ENCODE data around the gene DARS1. TPM values are rescaled to one million over a fixed set of nuclear protein-coding genes. Genes with fewer than 3 reads are reported as not detected.

The DARS1 gene
- total and polyA plus RNA-seq, 2 of the 13 experiments (the other 11 are each of a cell fraction or from before 2014, with no cell fraction given) = 149 to 230 TPM

DNA sequence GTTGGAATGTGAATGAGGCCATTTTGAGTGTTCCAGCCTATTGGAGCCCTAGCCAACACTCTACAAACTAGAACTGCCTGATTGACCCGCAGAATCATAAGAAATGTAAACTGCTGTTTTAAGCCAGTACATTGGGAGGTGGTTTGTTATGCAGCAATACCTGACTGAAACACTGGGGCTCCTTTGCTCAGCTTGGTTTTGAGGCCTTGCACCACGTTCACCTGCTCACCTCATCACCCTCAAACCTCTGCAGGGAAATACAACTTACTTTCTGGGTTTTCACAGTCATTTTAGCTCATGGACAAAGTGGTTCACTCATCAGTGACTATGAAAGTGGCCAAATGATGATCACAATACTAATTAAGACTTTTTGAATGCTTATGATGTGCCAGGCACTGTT lies 10.9 kb upstream of the DARS1 start:
- TF ChIP-seq HNRNPH1 (optimal IDR thresholded peaks at IDR 0.05; ENCODE audit: low read depth, low read length) (no peak), RBAK (CRISPR knock-in tag; IDR thresholded peaks at IDR 0.05) (peak; percentile 86)
- WGBS (ENCODE audit: low lambda C conversion rate) = 29% methylated on average over 1 of the region's 2 CpGs
- intact Hi-C loops (cut with micrococcal nuclease; ENCODE audit: unreplicated experiment) (no loop called here), in situ Hi-C loops (cut with HindIII; ENCODE audit: extremely low pct_ligation_motif_present, low pct_unique_long_range_greater_than_20kb) (loop anchor here (10.0 kb wide), 1 partner anchor 388 kb away; no protein-coding TSS in a partner anchor)
- ATAC-seq (no peak), FAIRE-seq (no peak), DNase-seq (ENCODE audit: low spot score) (no peak)
- Histone ChIP-seq H3K4me1 (ENCODE audit: insufficient read depth, low read length) (no peaks in the 10 kb centered on the region), H3K36me3 (replicated peaks in 1 of 2; ENCODE audit: control insufficient read depth in 1 of 2, insufficient read depth in 2 of 2, low read length in 2 of 2) (no peaks in the 10 kb centered on the region), H3K9me3 (ENCODE audit: low read length) (no peaks in the 10 kb centered on the region), H3K4me3 (replicated peaks in 1 of 3; ENCODE audit: insufficient read depth in 1 of 3, low read depth in 2 of 3, low read length in 3 of 3) (no peak overlapping the region), H2AFZ (ENCODE audit: low read length) (no peak overlapping the region), H3K27me3 (ENCODE audit: control insufficient read depth in 1 of 2, insufficient read depth in 2 of 2, low read length in 2 of 2) (no peaks in the 10 kb centered on the region), H3K27ac (ENCODE audit: extremely low read length, insufficient read depth, low read length) (no peak overlapping the region), H3K9ac (ENCODE audit: insufficient read depth, low read depth, low read length) (no peak overlapping the region), H4K20me1 (ENCODE audit: insufficient read depth, low read length) (no peaks in the 10 kb centered on the region), H3K4me2 (ENCODE audit: low read depth, low read length) (no peak overlapping the region), H3K79me2 (ENCODE audit: insufficient read depth, low read length) (no peaks in the 10 kb centered on the region)
- ChIA-PET POLR2A (interaction anchor here (3.0 kb wide), 1 partner anchor 10 kb away, joined by 12 read pairs; the partner anchor contains the start of gene DARS1), CTCF (ENCODE audit: low intra/inter-chr PET ratio, low total read pairs) (interaction anchor here (1.9 kb wide), 1 partner anchor 382 kb away, joined by 11 read pairs; no protein-coding TSS in a partner anchor)
- no TSS peak for BruUV-seq (replicated peaks)

DNA sequence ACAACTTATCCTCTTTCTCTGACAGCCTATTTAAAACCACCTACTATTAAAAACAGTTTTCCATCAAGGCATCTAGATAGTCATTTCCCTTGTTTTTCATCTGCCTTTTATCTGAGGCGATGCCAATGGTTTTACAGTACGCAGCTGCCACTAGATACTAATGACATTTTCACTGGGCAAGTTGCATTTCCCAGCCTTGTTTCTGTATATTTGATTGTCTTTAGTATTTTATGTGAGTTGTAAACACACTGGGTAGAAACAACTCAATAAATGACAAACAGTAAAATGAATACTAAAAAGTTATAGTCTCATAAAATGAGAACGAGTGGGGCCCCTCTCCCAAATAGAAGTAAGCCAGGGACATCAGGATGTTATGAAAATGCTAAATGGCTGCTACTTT lies 8.9 kb upstream of the DARS1 start:
- no peaks in the 10 kb centered on the region for H3K79me2 ChIP-seq (ENCODE audit: insufficient read depth, low read length)
- no TSS peak for BruUV-seq (replicated peaks)
- no peak for DNase-seq (ENCODE audit: low spot score)
- H3K4me2 ChIP-seq (ENCODE audit: low read depth, low read length) = no peak overlapping the region
- H3K27ac ChIP-seq (ENCODE audit: extremely low read length, insufficient read depth, low read length) = no peak overlapping the region
- H3K9me3 ChIP-seq (ENCODE audit: low read length) = no peaks in the 10 kb centered on the region
- no peak overlapping the region for H2AFZ ChIP-seq (ENCODE audit: low read length)
- H3K9ac ChIP-seq (ENCODE audit: insufficient read depth, low read depth, low read length) = no peak overlapping the region
- CTCF ChIA-PET (ENCODE audit: low intra/inter-chr PET ratio, low total read pairs) = no interaction called here
- no peaks in the 10 kb centered on the region for H3K4me1 ChIP-seq (ENCODE audit: insufficient read depth, low read length)
- no peak for FAIRE-seq
- in situ Hi-C loops (cut with HindIII; ENCODE audit: extremely low pct_ligation_motif_present, low pct_unique_long_range_greater_than_20kb) (loop anchor here (10.0 kb wide), 1 partner anchor 391 kb away; no protein-coding TSS in a partner anchor), intact Hi-C loops (cut with micrococcal nuclease; ENCODE audit: unreplicated experiment) (no loop called here)
- no peak overlapping the region for H3K4me3 ChIP-seq (replicated peaks in 1 of 3; ENCODE audit: insufficient read depth in 1 of 3, low read depth in 2 of 3, low read length in 3 of 3)
- no peaks in the 10 kb centered on the region for H3K27me3 ChIP-seq (ENCODE audit: control insufficient read depth in 1 of 2, insufficient read depth in 2 of 2, low read length in 2 of 2)
- no peak for ATAC-seq
- no peaks in the 10 kb centered on the region for H3K36me3 ChIP-seq (replicated peaks in 1 of 2; ENCODE audit: control insufficient read depth in 1 of 2, insufficient read depth in 2 of 2, low read length in 2 of 2)
- TF ChIP-seq U2AF1 (optimal IDR thresholded peaks at IDR 0.05; ENCODE audit: low read depth, low read length) = no peak
- POLR2A ChIA-PET = no interaction called here
- 61% methylated on average over 3 of the region's 3 CpGs for WGBS (ENCODE audit: low lambda C conversion rate)
- no peaks in the 10 kb centered on the region for H4K20me1 ChIP-seq (ENCODE audit: insufficient read depth, low read length)
